Smooth muscle cell (in vitro differentiated cells): ENCODE measurements around the gene PRRX1. TPM values are rescaled to one million over a fixed set of nuclear protein-coding genes. Genes with fewer than 3 reads are reported as not detected.

Experiments used
- DNase-seq: peaks from one replicate; lab custom pipeline; 2025; ENCODE audit not compliant: unreplicated experiment; lab: John Stamatoyannopoulos, UW
- H2AFZ ChIP-seq: fragments of 200-600 bp; sonication (generic); 2 replicates; pipeline ENCODE4 v1.6.0; 2016; ENCODE audit warnings: antibody characterized with exemption, low read depth, mild to moderate bottlenecking
- H3F3A ChIP-seq: fragments of 200-600 bp; sonication (generic); 2 replicates; pipeline ENCODE4 v1.6.0; 2017; ENCODE audit warnings: antibody characterized with exemption, low read depth
- H3K27ac ChIP-seq: fragments of 200-600 bp; sonication (generic); 2 replicates; pipeline ENCODE4 v1.5.1; 2016; ENCODE audit warnings: low read depth, mild to moderate bottlenecking
- H3K27me3 ChIP-seq: fragments of 200-600 bp; sonication (generic); 2 replicates; pipeline ENCODE4 v1.6.1; 2016; ENCODE audit warnings: low read depth, mild to moderate bottlenecking
- H3K36me3 ChIP-seq: fragments of 200-600 bp; sonication (generic); 2 replicates; pipeline ENCODE4 v1.5.1; 2016; ENCODE audit warnings: low read depth
- H3K4me1 ChIP-seq: fragments of 200-600 bp; sonication (generic); 2 replicates; pipeline ENCODE4 v1.5.1; 2016; ENCODE audit warnings: low read depth
- H3K4me2 ChIP-seq: fragments of 200-600 bp; sonication (generic); 2 replicates; pipeline ENCODE4 v1.6.0; 2016; ENCODE audit warnings: mild to moderate bottlenecking
- H3K4me3 ChIP-seq: fragments of 200-600 bp; sonication (generic); 2 replicates; pipeline ENCODE4 v1.5.1; 2016; ENCODE audit warnings: mild to moderate bottlenecking
- H3K79me2 ChIP-seq: fragments of 200-600 bp; sonication (generic); 2 replicates; pipeline ENCODE4 v1.6.0; 2016; ENCODE audit warnings: low read depth, mild to moderate bottlenecking
- H3K9ac ChIP-seq: fragments of 200-600 bp; sonication (generic); 2 replicates; pipeline ENCODE4 v1.6.0; 2016; ENCODE audit warnings: low read depth
- H3K9me3 ChIP-seq: fragments of 200-600 bp; sonication (generic); replicated peaks from 2 replicates; pipeline ENCODE4 v1.5.1; 2016; ENCODE audit warnings: low read depth
- H4K20me1 ChIP-seq: fragments of 200-600 bp; sonication (generic); 2 replicates; pipeline ENCODE4 v1.6.0; 2016; ENCODE audit warnings: low read depth
- CTCF ChIP-seq: fragments of 200-600 bp; sonication (generic); IDR thresholded peaks from 2 replicates; pipeline ENCODE4 v1.5.1; 2017; ENCODE audit warnings: borderline replicate concordance, mild to moderate bottlenecking, antibody characterized with exemption; ENCODE audit not compliant: insufficient read depth, poor library complexity, severe bottlenecking
- WGBS: methylation state at CpG from one replicate; pipeline ENCODE4 v1.1.7; 2016; ENCODE audit warnings: low lambda C conversion rate; 5-methylcytosine and 5-hydroxymethylcytosine counted together
- polyA plus RNA-seq: library from polyadenylated mRNA; unstranded; fragments of >200 nt; fragmentation: Nextera tagmentation; extraction: Ambion mirVana; gene quantifications from 2 replicates; pipeline ENCODE4 v1.2.1, GENCODE V29; 2016
- total RNA-seq: library from RNA; depleted of rRNA; stranded (reverse); fragments of >200 nt; gene quantifications from 2 replicates; pipeline ENCODE4 v1.2.3, GENCODE V29; 2014

PRRX1 gene
- total and polyA plus RNA-seq, 2 experiments from 2014 or later = 31.9 to 59.6 TPM

- Histone ChIP-seq H3F3A (no peaks in the 10 kb centered on the region), H3K4me2 (peak overlapping the region; percentile 92), H3K4me1 (peaks cover 38% of the 10 kb centered on the region), H3K36me3 (no peaks in the 10 kb centered on the region), H3K9ac (no peak overlapping the region), H3K27ac (peak overlapping the region; percentile 76), H3K4me3 (peak overlapping the region; percentile 82), H3K9me3 (no peaks in the 10 kb centered on the region), H4K20me1 (no peaks in the 10 kb centered on the region), H3K27me3 (peaks cover 69% of the 10 kb centered on the region), H2AFZ (no peak overlapping the region), H3K79me2 (peaks cover 74% of the 10 kb centered on the region)
- DNase-seq = no peak
- 39% methylated on average over 32 of the region's 32 CpGs for WGBS
- TF ChIP-seq CTCF = no peak
Observed at GRCh38 chr1:170666541-170667254, 2.8 kb downstream of the PRRX1 start.

- DNase-seq = no peak
- peak overlapping the region; percentile 10 for H3K9ac ChIP-seq
- no peaks in the 10 kb centered on the region for H3K36me3 ChIP-seq
- peaks cover 53% of the 10 kb centered on the region for H3K27me3 ChIP-seq
- WGBS = 11% methylated on average over 33 of the region's 33 CpGs
- H3K4me2 ChIP-seq = peak overlapping the region; percentile 92
- H2AFZ ChIP-seq = peak overlapping the region; percentile 71
- H3K79me2 ChIP-seq = peaks cover 92% of the 10 kb centered on the region
- peak overlapping the region; percentile 76 for H3K27ac ChIP-seq
- H3F3A ChIP-seq = no peaks in the 10 kb centered on the region
- TF ChIP-seq CTCF = no peak
- no peaks in the 10 kb centered on the region for H4K20me1 ChIP-seq
- H3K4me1 ChIP-seq = peaks cover 21% of the 10 kb centered on the region
- peak overlapping the region; percentile 82 for H3K4me3 ChIP-seq
- H3K9me3 ChIP-seq = no peaks in the 10 kb centered on the region
Observed at GRCh38 chr1:170668209-170669106, 4.5 kb downstream of the PRRX1 start.

- H4K20me1 ChIP-seq = no peaks in the 10 kb centered on the region
- H3K79me2 ChIP-seq = peaks cover 96% of the 10 kb centered on the region
- peak overlapping the region; percentile 92 for H3K4me2 ChIP-seq
- H3K36me3 ChIP-seq = no peaks in the 10 kb centered on the region
- H3K9me3 ChIP-seq = no peaks in the 10 kb centered on the region
- no peaks in the 10 kb centered on the region for H3F3A ChIP-seq
- H3K4me3 ChIP-seq = peak overlapping the region; percentile 82
- 27% methylated on average over 8 of the region's 8 CpGs for WGBS
- peaks cover 48% of the 10 kb centered on the region for H3K27me3 ChIP-seq
- peaks cover 18% of the 10 kb centered on the region for H3K4me1 ChIP-seq
- H3K27ac ChIP-seq = peak overlapping the region; percentile 76
- no peak overlapping the region for H2AFZ ChIP-seq
- no peak overlapping the region for H3K9ac ChIP-seq
- TF ChIP-seq CTCF = no peak
- DNase-seq = no peak
Observed at GRCh38 chr1:170669107-170669445, 5.1 kb downstream of the PRRX1 start.
